ENCODE measurements around the gene UNC45B. TPM values are rescaled to one million over a fixed set of nuclear protein-coding genes. Genes with fewer than 3 reads are reported as not detected.

Gene UNC45B, protein sequence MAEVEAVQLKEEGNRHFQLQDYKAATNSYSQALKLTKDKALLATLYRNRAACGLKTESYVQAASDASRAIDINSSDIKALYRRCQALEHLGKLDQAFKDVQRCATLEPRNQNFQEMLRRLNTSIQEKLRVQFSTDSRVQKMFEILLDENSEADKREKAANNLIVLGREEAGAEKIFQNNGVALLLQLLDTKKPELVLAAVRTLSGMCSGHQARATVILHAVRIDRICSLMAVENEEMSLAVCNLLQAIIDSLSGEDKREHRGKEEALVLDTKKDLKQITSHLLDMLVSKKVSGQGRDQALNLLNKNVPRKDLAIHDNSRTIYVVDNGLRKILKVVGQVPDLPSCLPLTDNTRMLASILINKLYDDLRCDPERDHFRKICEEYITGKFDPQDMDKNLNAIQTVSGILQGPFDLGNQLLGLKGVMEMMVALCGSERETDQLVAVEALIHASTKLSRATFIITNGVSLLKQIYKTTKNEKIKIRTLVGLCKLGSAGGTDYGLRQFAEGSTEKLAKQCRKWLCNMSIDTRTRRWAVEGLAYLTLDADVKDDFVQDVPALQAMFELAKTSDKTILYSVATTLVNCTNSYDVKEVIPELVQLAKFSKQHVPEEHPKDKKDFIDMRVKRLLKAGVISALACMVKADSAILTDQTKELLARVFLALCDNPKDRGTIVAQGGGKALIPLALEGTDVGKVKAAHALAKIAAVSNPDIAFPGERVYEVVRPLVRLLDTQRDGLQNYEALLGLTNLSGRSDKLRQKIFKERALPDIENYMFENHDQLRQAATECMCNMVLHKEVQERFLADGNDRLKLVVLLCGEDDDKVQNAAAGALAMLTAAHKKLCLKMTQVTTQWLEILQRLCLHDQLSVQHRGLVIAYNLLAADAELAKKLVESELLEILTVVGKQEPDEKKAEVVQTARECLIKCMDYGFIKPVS
- under 1 TPM in 2 of 6 experiments, not detected in 4; 0.07 to 0.19 TPM for total RNA-seq
- long read RNA-seq = 0 reads

DNA sequence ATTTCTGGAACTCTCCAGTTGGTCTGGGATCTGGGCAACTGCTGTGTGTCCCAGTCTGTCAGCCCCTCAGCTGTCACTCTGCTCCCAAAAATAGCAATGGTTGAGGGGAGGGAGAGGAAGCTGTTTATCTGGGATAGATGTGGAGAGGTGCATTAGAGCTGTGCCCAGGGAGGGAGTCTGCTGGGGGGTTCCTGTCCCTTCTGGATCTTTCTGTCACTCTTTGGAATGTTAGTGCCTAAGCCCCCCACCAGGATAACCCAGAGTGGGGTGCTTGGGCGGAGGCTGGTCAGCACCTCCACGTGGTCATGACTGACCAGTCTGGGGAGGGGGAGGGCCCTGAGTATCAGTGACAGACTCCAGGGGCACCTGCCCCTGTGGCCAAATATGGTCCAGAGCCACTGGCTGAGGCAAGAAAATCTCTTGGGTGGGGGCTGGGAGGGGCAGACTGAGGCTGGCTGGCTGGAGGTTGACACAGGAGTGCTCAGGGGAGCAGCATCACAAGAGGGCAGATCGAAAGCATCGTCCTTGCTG is at the start of gene UNC45B:
Gene UNC45B, plus strand, starts transcription at position 443 of the 531 bp plus-strand sequence. CDS start 447 bp downstream, outside the sequence.
- H3K4me3 ChIP-seq = no peak within 1 kb of the TSS
- TF ChIP-seq POLR2A (IDR thresholded peaks at IDR 0.05) = no peak
- no peaks in the 10 kb centered on the region for H3K27me3 ChIP-seq
- 61% methylated on average over 4 of the region's 4 CpGs for WGBS (ENCODE audit: insufficient coverage, low coverage, low lambda C conversion rate, missing lambda C conversion rate)
- H3K36me3 ChIP-seq = no peaks in the 10 kb centered on the region
- H3K9me3 ChIP-seq = no peaks in the 10 kb centered on the region
- ATAC-seq (peak in 1 of 4 donors; percentile 14), DNase-seq (peak in 1 of 3 donors; percentile 31)
- H3K4me1 ChIP-seq = no peaks in the 10 kb centered on the region
- intact Hi-C loops (cut with DNase I) = no loop called here
- no peak within 1 kb of the TSS for H3K27ac ChIP-seq

GRCh38 chr17:35099908-35100307 is 47.7 kb upstream of the UNC45B start:
- TF ChIP-seq CTCF (IDR thresholded peaks at IDR 0.05) = no peak
- no peak for TF ChIP-seq POLR2A (IDR thresholded peaks at IDR 0.05)

GRCh38 chr17:35101036-35101435 is 46.6 kb upstream of the UNC45B start:
- Histone ChIP-seq H3K27ac (no peak overlapping the region), H3K4me1 (no peaks in the 10 kb centered on the region), H3K4me3 (no peak overlapping the region), H3K36me3 (peaks cover 0 to 10% (median 2%) of the 10 kb centered on the region in 4 donors), H3K9me3 (no peaks in the 10 kb centered on the region), H3K27me3 (no peaks in the 10 kb centered on the region)
- no peak for DNase-seq
- ATAC-seq = no peak
- TF ChIP-seq POLR2A (IDR thresholded peaks at IDR 0.05) (no peak), CTCF (IDR thresholded peaks at IDR 0.05) (no peak)
- intact Hi-C loops (cut with DNase I) = no loop called here
- WGBS (ENCODE audit: insufficient coverage, low coverage, low lambda C conversion rate, missing lambda C conversion rate) = 91% methylated on average over 4 of the region's 14 CpGs

More at GRCh38 chr17:35099908-35100307, 47.7 kb upstream of the UNC45B start:
- DNase-seq (no peak), ATAC-seq (no peak)
- intact Hi-C loops (cut with DNase I) = loop anchor here in 1 of 2 donors (10.0 kb wide), 1 partner anchor 105 kb away; no protein-coding TSS in a partner anchor
- 94% methylated on average over 3 of the region's 3 CpGs for WGBS (ENCODE audit: insufficient coverage, low coverage, low lambda C conversion rate, missing lambda C conversion rate)
- Histone ChIP-seq H3K27ac (no peak overlapping the region), H3K4me3 (no peak overlapping the region), H3K4me1 (no peaks in the 10 kb centered on the region), H3K36me3 (peaks cover 0 to 10% (median 2%) of the 10 kb centered on the region in 4 donors), H3K27me3 (no peaks in the 10 kb centered on the region), H3K9me3 (no peaks in the 10 kb centered on the region)

GRCh38 chr17:35101725-35102124 is 45.9 kb upstream of the UNC45B start:
- no peaks in the 10 kb centered on the region for H3K27me3 ChIP-seq
- DNase-seq (no peak), ATAC-seq (no peak)
- no peak for TF ChIP-seq POLR2A (IDR thresholded peaks at IDR 0.05)
- no peak for TF ChIP-seq CTCF (IDR thresholded peaks at IDR 0.05)
- H3K4me1 ChIP-seq = no peaks in the 10 kb centered on the region
- 69% methylated on average over 2 of the region's 2 CpGs for WGBS (ENCODE audit: insufficient coverage, low coverage, low lambda C conversion rate, missing lambda C conversion rate)
- peaks cover 0 to 10% (median 2%) of the 10 kb centered on the region in 4 donors for H3K36me3 ChIP-seq
- no peak overlapping the region for H3K4me3 ChIP-seq
- intact Hi-C loops (cut with DNase I) = no loop called here
- no peaks in the 10 kb centered on the region for H3K9me3 ChIP-seq
- H3K27ac ChIP-seq = no peak overlapping the region
